Lower leg skin (tissue), 3 donors: Measurements from ENCODE around the gene PACS2.
A peak's percentile ranks its signal among the peaks of the same experiment; 100 is the strongest.

ENCODE experiments used
- POLR2A ChIP-seq, 2 donors: fragments of 450-650 bp; IDR thresholded peaks; one replicate each; pipeline ENCODE4 v1.6.1; 2016 to 2017; ENCODE audit warnings: antibody characterized with exemption in 2 of 2, mild to moderate bottlenecking in 1 of 2, moderate library complexity in 1 of 2
- TF ChIP-seq, protein P1 (sequence below), 3 donors: fragments of 450-650 bp; IDR thresholded peaks; one replicate each; pipeline ENCODE4 v1.5.1; 2016; ENCODE audit warnings: antibody characterized with exemption in 3 of 3, mild to moderate bottlenecking in 3 of 3, moderate library complexity in 2 of 3

DNA sequence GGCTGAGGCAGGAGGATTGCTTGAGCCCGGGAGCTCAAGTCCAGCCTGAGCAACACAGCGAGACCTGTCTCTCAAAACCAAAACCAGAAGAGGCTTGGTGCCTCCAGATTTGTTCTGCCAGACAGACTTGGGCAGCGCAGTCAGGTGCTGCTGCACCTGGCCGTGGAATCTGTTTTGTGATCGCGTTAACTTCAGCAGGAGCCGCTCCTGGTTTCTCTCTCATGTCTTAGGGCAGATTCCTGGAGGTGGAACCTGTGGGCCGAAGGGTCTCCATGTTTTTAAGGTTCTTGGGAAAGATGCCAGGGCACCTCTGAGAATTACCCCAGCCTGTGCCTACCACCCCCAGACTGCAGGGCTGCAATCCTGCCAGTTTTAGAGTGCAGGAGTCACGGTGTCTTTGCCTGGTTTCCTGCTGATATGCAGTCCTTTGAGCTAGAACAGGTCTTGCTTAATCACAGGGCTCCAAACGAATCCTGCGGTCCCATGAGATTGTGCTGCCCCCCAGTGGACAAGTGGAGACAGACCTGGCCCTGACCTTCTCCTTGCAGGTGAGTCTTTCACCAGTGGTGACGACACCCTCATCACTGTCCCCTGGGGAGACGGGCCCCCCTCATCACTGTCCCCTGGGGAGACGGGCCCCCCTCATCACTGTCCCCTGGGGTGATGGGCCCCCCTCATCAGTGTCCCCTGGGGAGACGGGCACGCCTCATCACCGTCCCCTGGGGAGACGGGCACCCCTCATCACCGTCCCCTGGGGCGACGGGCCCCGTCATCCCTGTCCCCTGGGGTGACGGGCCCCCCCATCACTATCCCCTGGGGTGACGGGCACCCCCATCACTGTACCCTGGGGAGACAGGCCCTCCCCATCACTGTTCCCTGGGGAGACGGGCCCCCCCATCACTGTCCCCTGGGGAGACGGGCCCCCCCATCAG is 37.6 kb downstream of the PACS2 start:
- no peak for TF ChIP-seq POLR2A (IDR thresholded peaks at IDR 0.05)
- TF ChIP-seq, protein P1, sequence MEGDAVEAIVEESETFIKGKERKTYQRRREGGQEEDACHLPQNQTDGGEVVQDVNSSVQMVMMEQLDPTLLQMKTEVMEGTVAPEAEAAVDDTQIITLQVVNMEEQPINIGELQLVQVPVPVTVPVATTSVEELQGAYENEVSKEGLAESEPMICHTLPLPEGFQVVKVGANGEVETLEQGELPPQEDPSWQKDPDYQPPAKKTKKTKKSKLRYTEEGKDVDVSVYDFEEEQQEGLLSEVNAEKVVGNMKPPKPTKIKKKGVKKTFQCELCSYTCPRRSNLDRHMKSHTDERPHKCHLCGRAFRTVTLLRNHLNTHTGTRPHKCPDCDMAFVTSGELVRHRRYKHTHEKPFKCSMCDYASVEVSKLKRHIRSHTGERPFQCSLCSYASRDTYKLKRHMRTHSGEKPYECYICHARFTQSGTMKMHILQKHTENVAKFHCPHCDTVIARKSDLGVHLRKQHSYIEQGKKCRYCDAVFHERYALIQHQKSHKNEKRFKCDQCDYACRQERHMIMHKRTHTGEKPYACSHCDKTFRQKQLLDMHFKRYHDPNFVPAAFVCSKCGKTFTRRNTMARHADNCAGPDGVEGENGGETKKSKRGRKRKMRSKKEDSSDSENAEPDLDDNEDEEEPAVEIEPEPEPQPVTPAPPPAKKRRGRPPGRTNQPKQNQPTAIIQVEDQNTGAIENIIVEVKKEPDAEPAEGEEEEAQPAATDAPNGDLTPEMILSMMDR (IDR thresholded peaks at IDR 0.05) = peak in 1 of 3 donors; percentile 76
